ENCODE data around the gene WFS1. TPM values are rescaled to one million over a fixed set of nuclear protein-coding genes. Genes with fewer than 3 reads are reported as not detected.

WFS1 gene
- total RNA-seq, 4 donors from 2014 or later, result 36.6 to 41.8 (median 40.0) TPM

- no peak for TF ChIP-seq CTCF (IDR thresholded peaks at IDR 0.05; ENCODE audit: low read depth)
Observed at GRCh38 chr4:6291784-6292297, 22.2 kb downstream of the WFS1 start.

GRCh38 chr4:6292376-6293096 lies 22.9 kb downstream of the WFS1 start:
- TF ChIP-seq CTCF (IDR thresholded peaks at IDR 0.05; ENCODE audit: low read depth), result no peak

GRCh38 chr4:6293097-6293445 lies 23.4 kb downstream of the WFS1 start:
- no peak for TF ChIP-seq CTCF (IDR thresholded peaks at IDR 0.05; ENCODE audit: low read depth)

- no peak for TF ChIP-seq CTCF (IDR thresholded peaks at IDR 0.05; ENCODE audit: low read depth)
Observed at GRCh38 chr4:6293661-6294060, 24.0 kb downstream of the WFS1 start.

- TF ChIP-seq CTCF (IDR thresholded peaks at IDR 0.05; ENCODE audit: low read depth), result no peak
Observed at GRCh38 chr4:6294705-6295421, 25.2 kb downstream of the WFS1 start.

GRCh38 chr4:6295495-6295894 lies 25.8 kb downstream of the WFS1 start:
- TF ChIP-seq CTCF (IDR thresholded peaks at IDR 0.05; ENCODE audit: low read depth), result no peak

GRCh38 chr4:6296026-6296425 lies 26.4 kb downstream of the WFS1 start:
- no peak for TF ChIP-seq CTCF (IDR thresholded peaks at IDR 0.05; ENCODE audit: low read depth)
